H1 (cell line): ENCODE measurements around the gene C1orf56. TPM values are rescaled to one million over a fixed set of nuclear protein-coding genes. Genes with fewer than 3 reads are reported as not detected.

Source experiments
- ATF3 ChIP-seq: IDR thresholded peaks from 2 replicates; pipeline ENCODE4 v1.6.1; 2011; ENCODE audit warnings: low read depth, mild to moderate bottlenecking, low read length; ENCODE audit not compliant: insufficient read depth
- BCL11A ChIP-seq, 2 experiments: IDR thresholded peaks; one replicate each; pipeline ENCODE4 v1.6.1; 2011; ENCODE audit warnings: low read depth in 2 of 2, low read length in 2 of 2, mild to moderate bottlenecking in 2 of 2
- CHD2 ChIP-seq: IDR thresholded peaks from 2 replicates; pipeline ENCODE4 v1.6.1; 2012; ENCODE audit warnings: low read length, improper control_type of control experiment
- CTCF ChIP-seq, 3 experiments: IDR thresholded peaks; 1 replicate in 2 of 3; 2 replicates in 1 of 3; pipeline versions ENCODE4 v1.5.1 to v1.6.1; 2011; ENCODE audit warnings: low read length in 3 of 3, mild to moderate bottlenecking in 3 of 3, inconsistent platforms in 2 of 3, low read depth in 1 of 3, moderate library complexity in 1 of 3; ENCODE audit not compliant: insufficient read depth in 1 of 3; ENCODE audit errors: control extremely low read depth in 1 of 3
- EZH2 ChIP-seq: fragments of 200-600 bp; sonication (generic); IDR thresholded peaks from 2 replicates; pipeline ENCODE4 v1.7.1; 2012; ENCODE audit warnings: low read depth, mild to moderate bottlenecking, moderate library complexity, low read length, inconsistent platforms; ENCODE audit not compliant: severe bottlenecking
- GTF2F1 ChIP-seq: IDR thresholded peaks from 2 replicates; pipeline ENCODE4 v1.6.1; 2012; ENCODE audit warnings: low read depth, low read length, improper control_type of control experiment, borderline replicate concordance
- MAX ChIP-seq: IDR thresholded peaks from 2 replicates; pipeline ENCODE4 v1.6.1; 2012; ENCODE audit warnings: inconsistent platforms
- NANOG ChIP-seq: IDR thresholded peaks from 2 replicates; pipeline ENCODE4 v1.6.1; 2011; ENCODE audit warnings: low read length, low read depth, mild to moderate bottlenecking, inconsistent platforms; ENCODE audit not compliant: insufficient read depth, poor library complexity, severe bottlenecking
- POLR2A ChIP-seq, 2 experiments: IDR thresholded peaks; 1 replicate in 1 of 2; 2 replicates in 1 of 2; pipeline ENCODE4 v1.6.1; 2011; ENCODE audit warnings: low read depth in 2 of 2, low read length in 2 of 2, mild to moderate bottlenecking in 2 of 2; ENCODE audit errors: control extremely low read depth in 1 of 2
- RAD21 ChIP-seq, 2 experiments: IDR thresholded peaks in 1 of 2; conservative IDR thresholded peaks in 1 of 2; 2 replicates each; pipeline ENCODE4 v1.6.1; 2011; ENCODE audit warnings: low read depth in 2 of 2, low read length in 2 of 2, improper control_type of control experiment in 1 of 2, inconsistent platforms in 1 of 2, mild to moderate bottlenecking in 1 of 2, moderate library complexity in 1 of 2
- RBBP5 ChIP-seq: IDR thresholded peaks from 2 replicates; pipeline ENCODE4 v1.7.1; 2012; ENCODE audit warnings: low read depth, mild to moderate bottlenecking, inconsistent platforms, low read length, moderate library complexity, borderline replicate concordance
- RFX5 ChIP-seq: IDR thresholded peaks from 2 replicates; pipeline ENCODE4 v1.6.1; 2011; ENCODE audit warnings: low read depth, low read length, improper control_type of control experiment, borderline replicate concordance
- SIN3A ChIP-seq, 2 experiments: IDR thresholded peaks in 1 of 2; conservative IDR thresholded peaks in 1 of 2; 2 replicates each; pipeline ENCODE4 v1.6.1; 2011 to 2012; ENCODE audit warnings: low read length in 2 of 2, improper control_type of control experiment in 1 of 2, low read depth in 1 of 2, mild to moderate bottlenecking in 1 of 2
- SIX5 ChIP-seq: IDR thresholded peaks from 2 replicates; pipeline ENCODE4 v1.6.1; 2011; ENCODE audit warnings: mild to moderate bottlenecking, low read depth, low read length
- SP4 ChIP-seq: IDR thresholded peaks from 2 replicates; pipeline ENCODE4 v1.6.1; 2012; ENCODE audit warnings: low read length, inconsistent platforms
- SRF ChIP-seq: IDR thresholded peaks from 2 replicates; pipeline ENCODE4 v1.6.1; 2011; ENCODE audit warnings: mild to moderate bottlenecking, low read depth, low read length, moderate library complexity
- TAF7 ChIP-seq: optimal IDR thresholded peaks from 2 replicates; pipeline ENCODE3; 2011; ENCODE audit warnings: low read depth, mild to moderate bottlenecking, inconsistent platforms, low read length, moderate library complexity, borderline replicate concordance
- TBP ChIP-seq: IDR thresholded peaks from 2 replicates; pipeline ENCODE4 v1.6.1; 2011; ENCODE audit warnings: low read depth, low read length, improper control_type of control experiment
- TCF12 ChIP-seq: IDR thresholded peaks from 2 replicates; pipeline ENCODE4 v1.6.1; 2011; ENCODE audit warnings: low read depth, mild to moderate bottlenecking, low read length
- TEAD4 ChIP-seq: IDR thresholded peaks from 2 replicates; pipeline ENCODE4 v1.6.1; 2012; ENCODE audit warnings: low read depth, low read length, inconsistent platforms, mixed read lengths
- polyA plus RNA-seq, 7 experiments: library from polyadenylated mRNA; depleted of rRNA in 3 of 7; stranded (reverse) in 5 of 7; unstranded in 2 of 7; fragments of >200 nt in 5 of 7; fragments of 200-250 nt in 2 of 7; gene quantifications; 1 replicate in 5 of 7; 2 replicates in 1 of 7; 4 replicates in 1 of 7; pipeline versions ENCODE4 v1.2.1 to v1.2.3, GENCODE V29; 2011 to 2013; ENCODE audit warnings: missing spikeins in 2 of 7, mixed read lengths in 2 of 7
- total RNA-seq: library from RNA; stranded (reverse); fragmentation: NEBNext Ultra II Directional; extraction: Animal tissue kit (Norgen Biotek cat#: 25700); gene quantifications from 2 replicates; pipeline ENCODE4 v1.2.1, GENCODE V29; 2021

The C1orf56 gene
- total and polyA plus RNA-seq, 2 of the 8 experiments (the other 6 are each of a cell fraction or from before 2014, with no cell fraction given), result 3.0 to 3.4 TPM

GRCh38 chr1:151060007-151060656 lies 12.6 kb downstream of the C1orf56 start, which contains the start of gene MLLT11 (continued):
- TF ChIP-seq SRF (no peak), RBBP5 (no peak; the same call in 1 of the 2 replicates), BCL11A (IDR thresholded peaks at IDR 0.05; ENCODE audit: low read depth in 2 of 2, low read length in 2 of 2) (no peak), EZH2 (no peak), TAF7 (peak; percentile 58), SIN3A (conservative IDR thresholded peaks at IDR 0.05 in 1 of 2, IDR thresholded peaks at IDR 0.05 in 1 of 2; ENCODE audit: low read depth in 1 of 2, low read length in 2 of 2) (peak; percentile 94 to 97), TCF12 (no peak), RAD21 (IDR thresholded peaks at IDR 0.05 in 1 of 2, conservative IDR thresholded peaks at IDR 0.05 in 1 of 2; ENCODE audit: low read depth in 2 of 2, low read length in 2 of 2) (no peak), GTF2F1 (no peak), TEAD4 (peak; percentile 55; the same call in 1 of the 2 replicates), CHD2 (peak; percentile 57; the same call in 1 of the 2 replicates), RFX5 (no peak), POLR2A (IDR thresholded peaks at IDR 0.05; ENCODE audit: control extremely low read depth in 1 of 2, low read depth in 2 of 2, low read length in 2 of 2) (no peak), ATF3 (no peak), CTCF (IDR thresholded peaks at IDR 0.05; ENCODE audit: control extremely low read depth in 1 of 3, insufficient read depth in 1 of 3, low read depth in 1 of 3, low read length in 3 of 3) (no peak), TBP (no peak), SP4 (no peak), MAX (0 out of 2 replicates have a peak, but pooled peaks have one; percentile 11), NANOG (peak; percentile 19), SIX5 (no peak)
